GM12878 (cell line): ENCODE results near the gene MRPL39. TPM values are rescaled to one million over a fixed set of nuclear protein-coding genes. Genes with fewer than 3 reads are reported as not detected.
A peak's percentile ranks its signal among the peaks of the same experiment; 100 is the strongest.

Source experiments
- CBX3 ChIP-seq: fragments of 200-600 bp; sonication (generic); IDR thresholded peaks from 2 replicates; pipeline ENCODE4 v1.6.1; 2016; ENCODE audit warnings: low read depth, borderline replicate concordance
- E2F4 ChIP-seq: IDR thresholded peaks from 2 replicates; pipeline ENCODE4 v1.6.1; 2012; ENCODE audit warnings: low read depth, low read length, improper control_type of control experiment
- FOXM1 ChIP-seq: IDR thresholded peaks from 2 replicates; pipeline ENCODE4 v1.6.1; 2012; ENCODE audit warnings: low read depth, mild to moderate bottlenecking, inconsistent platforms, low read length, moderate library complexity
- NFYB ChIP-seq: IDR thresholded peaks from 2 replicates; pipeline ENCODE4 v1.6.1; 2011; ENCODE audit warnings: low read depth, mild to moderate bottlenecking, low read length, improper control_type of control experiment, moderate library complexity; ENCODE audit not compliant: insufficient read depth
- PAX5 ChIP-seq: IDR thresholded peaks from 2 replicates; pipeline ENCODE4 v1.6.1; 2011; ENCODE audit warnings: low read depth, low read length, borderline replicate concordance
- PBX3 ChIP-seq: IDR thresholded peaks from 2 replicates; pipeline ENCODE4 v1.6.1; 2011; ENCODE audit warnings: mild to moderate bottlenecking, low read depth, low read length, moderate library complexity; ENCODE audit not compliant: insufficient replicate concordance
- REST ChIP-seq: IDR thresholded peaks from 2 replicates; pipeline ENCODE4 v1.6.1; 2012; ENCODE audit warnings: mild to moderate bottlenecking, low read depth, low read length
- STAT3 ChIP-seq: IDR thresholded peaks from 2 replicates; pipeline ENCODE4 v1.6.1; 2011; ENCODE audit warnings: low read depth, low read length, improper control_type of control experiment
- TBL1XR1 ChIP-seq: IDR thresholded peaks from 2 replicates; pipeline ENCODE4 v1.6.1; 2012; ENCODE audit warnings: low read depth, low read length, improper control_type of control experiment
- YY1 ChIP-seq: IDR thresholded peaks from 2 replicates; pipeline ENCODE4 v1.6.1; 2011; ENCODE audit warnings: low read depth, mild to moderate bottlenecking, low read length
- ZBTB11 ChIP-seq: fragments of 450-650 bp; formaldehyde crosslinking; IDR thresholded peaks from 2 replicates; pipeline ENCODE4 v1.5.0; 2022; ENCODE audit warnings: mild to moderate bottlenecking, missing genetic modification characterization
- polyA plus RNA-seq, 11 experiments: library from polyadenylated mRNA; depleted of rRNA in 4 of 11; unstranded in 6 of 11; stranded (reverse) in 5 of 11; fragments of >200 nt; fragmentation: Nextera tagmentation in 4 of 11; fragmentation: Illumina TruSeq in 1 of 11; extraction: Ambion mirVana in 4 of 11; extraction: Trizol in 1 of 11; gene quantifications; 1 replicate in 1 of 11; 2 replicates in 10 of 11; pipeline versions ENCODE4 v1.2.1 to v1.2.3, GENCODE V29; 2011 to 2016; ENCODE audit warnings: inconsistent platforms in 2 of 11, missing spikeins in 2 of 11, low read depth in 1 of 11
- total RNA-seq, 4 experiments: library from RNA; depleted of rRNA in 3 of 4; stranded (reverse); fragments of >200 nt in 3 of 4; fragmentation: Illumina TruSeq in 1 of 4; extraction: Trizol in 1 of 4; gene quantifications; 2 replicates each; pipeline versions ENCODE4 v1.2.1 to v1.2.3, GENCODE V29; 2013 to 2021

The MRPL39 gene
- total and polyA plus RNA-seq, 10 of the 15 experiments (the other 5 are each of a cell fraction or from before 2014, with no cell fraction given): 68.8 to 292 (median 120) TPM

DNA sequence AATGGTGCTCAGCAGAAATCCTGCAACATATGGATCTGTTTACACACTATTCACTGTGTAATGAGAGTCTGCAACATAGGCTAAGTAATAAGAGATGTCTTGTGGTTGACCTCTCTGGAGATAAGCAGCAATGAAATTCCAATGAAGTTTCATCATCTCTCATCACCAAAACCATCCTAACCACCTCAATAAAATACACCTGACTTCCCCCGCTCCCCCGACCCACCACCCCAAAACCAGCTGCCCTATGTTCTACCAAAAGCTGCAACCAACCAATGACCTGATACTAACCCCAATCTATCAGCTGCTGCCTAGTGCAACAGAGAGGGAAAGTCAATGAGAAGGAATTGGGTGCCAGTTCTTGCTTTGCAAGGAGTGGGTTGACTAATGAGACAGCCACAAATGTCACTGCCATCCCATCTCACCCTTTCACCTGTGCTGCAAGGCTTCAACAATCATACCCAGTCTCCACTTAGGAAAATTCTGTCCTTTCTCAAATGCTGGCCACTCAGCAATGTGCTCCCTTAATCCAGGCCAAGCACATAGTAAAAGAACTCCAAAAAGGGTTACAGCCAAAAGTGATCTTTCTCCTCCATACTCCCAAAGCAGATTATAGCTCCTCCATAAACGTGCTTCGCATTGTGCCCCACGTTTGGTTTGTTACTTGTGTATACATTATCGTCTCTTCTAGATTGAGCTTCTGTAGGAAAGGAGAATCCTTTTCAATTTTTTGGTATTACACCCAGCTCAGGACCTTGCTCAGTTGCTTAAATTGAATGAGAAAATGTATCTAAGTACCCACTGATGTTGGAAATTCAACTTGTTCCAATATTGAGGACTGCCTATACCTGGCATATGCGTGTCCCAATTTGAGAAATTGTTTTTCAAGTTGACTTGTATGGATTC, 29.0 kb downstream of the MRPL39 start (continued):
- TF ChIP-seq PBX3 (peak; percentile 42), ZBTB11 (CRISPR knock-in tag) (peak; percentile 60), FOXM1 (peak; percentile 95), CBX3 (no peak), REST (peak; percentile 3; the same call in 1 of the 2 replicates), PAX5 (peak; percentile 73; the same call in 1 of the 2 replicates), STAT3 (no peak), YY1 (peak; percentile 73; the same call in 1 of the 2 replicates), NFYB (no peak), TBL1XR1 (0 out of 2 replicates have a peak, but pooled peaks have one; percentile 36), E2F4 (no peak)
